A549 (cell line): Measurements from ENCODE around the gene LRRC30.

Source experiments
- EP300 ChIP-seq, 2 experiments: fragments of >200 bp; sonication (Bioruptor Twin); formaldehyde crosslinking; IDR thresholded peaks; 2 replicates in 1 of 2; 3 replicates in 1 of 2; pipeline ENCODE4 v1.6.1; 2016 to 2017
- POLR2A ChIP-seq: IDR thresholded peaks from 2 replicates; pipeline ENCODE4 v1.6.1; 2012; ENCODE audit warnings: mild to moderate bottlenecking, low read length
- TF ChIP-seq, protein P1 (sequence below): fragments of >200 bp; sonication (Bioruptor Twin); formaldehyde crosslinking; IDR thresholded peaks from 3 replicates; pipeline ENCODE4 v1.5.1; 2016

GRCh38 chr18:7236933-7237332 lies 6.0 kb downstream of the LRRC30 start:
- TF ChIP-seq, protein P1, sequence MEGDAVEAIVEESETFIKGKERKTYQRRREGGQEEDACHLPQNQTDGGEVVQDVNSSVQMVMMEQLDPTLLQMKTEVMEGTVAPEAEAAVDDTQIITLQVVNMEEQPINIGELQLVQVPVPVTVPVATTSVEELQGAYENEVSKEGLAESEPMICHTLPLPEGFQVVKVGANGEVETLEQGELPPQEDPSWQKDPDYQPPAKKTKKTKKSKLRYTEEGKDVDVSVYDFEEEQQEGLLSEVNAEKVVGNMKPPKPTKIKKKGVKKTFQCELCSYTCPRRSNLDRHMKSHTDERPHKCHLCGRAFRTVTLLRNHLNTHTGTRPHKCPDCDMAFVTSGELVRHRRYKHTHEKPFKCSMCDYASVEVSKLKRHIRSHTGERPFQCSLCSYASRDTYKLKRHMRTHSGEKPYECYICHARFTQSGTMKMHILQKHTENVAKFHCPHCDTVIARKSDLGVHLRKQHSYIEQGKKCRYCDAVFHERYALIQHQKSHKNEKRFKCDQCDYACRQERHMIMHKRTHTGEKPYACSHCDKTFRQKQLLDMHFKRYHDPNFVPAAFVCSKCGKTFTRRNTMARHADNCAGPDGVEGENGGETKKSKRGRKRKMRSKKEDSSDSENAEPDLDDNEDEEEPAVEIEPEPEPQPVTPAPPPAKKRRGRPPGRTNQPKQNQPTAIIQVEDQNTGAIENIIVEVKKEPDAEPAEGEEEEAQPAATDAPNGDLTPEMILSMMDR = no peak
- TF ChIP-seq POLR2A = no peak
- no peak for TF ChIP-seq EP300 (IDR thresholded peaks at IDR 0.05)
